ENCODE data around the gene INO80C. TPM values are rescaled to one million over a fixed set of nuclear protein-coding genes. Genes with fewer than 3 reads are reported as not detected.
A peak's percentile ranks its signal among the peaks of the same experiment; 100 is the strongest.

The INO80C gene
- polyA plus RNA-seq, 3 donors = 28.8 to 32.6 (median 29.4) TPM

GRCh38 chr18:35516351-35516750 lies 18.6 kb upstream of the INO80C start:
- no peak for DNase-seq (ENCODE audit: extremely low read depth in 1 of 11, low read depth in 9 of 11, low spot score in 4 of 11)

GRCh38 chr18:35515460-35516130 lies 17.8 kb upstream of the INO80C start:
- DNase-seq (ENCODE audit: extremely low read depth in 1 of 11, low read depth in 9 of 11, low spot score in 4 of 11) = no peak

DNA sequence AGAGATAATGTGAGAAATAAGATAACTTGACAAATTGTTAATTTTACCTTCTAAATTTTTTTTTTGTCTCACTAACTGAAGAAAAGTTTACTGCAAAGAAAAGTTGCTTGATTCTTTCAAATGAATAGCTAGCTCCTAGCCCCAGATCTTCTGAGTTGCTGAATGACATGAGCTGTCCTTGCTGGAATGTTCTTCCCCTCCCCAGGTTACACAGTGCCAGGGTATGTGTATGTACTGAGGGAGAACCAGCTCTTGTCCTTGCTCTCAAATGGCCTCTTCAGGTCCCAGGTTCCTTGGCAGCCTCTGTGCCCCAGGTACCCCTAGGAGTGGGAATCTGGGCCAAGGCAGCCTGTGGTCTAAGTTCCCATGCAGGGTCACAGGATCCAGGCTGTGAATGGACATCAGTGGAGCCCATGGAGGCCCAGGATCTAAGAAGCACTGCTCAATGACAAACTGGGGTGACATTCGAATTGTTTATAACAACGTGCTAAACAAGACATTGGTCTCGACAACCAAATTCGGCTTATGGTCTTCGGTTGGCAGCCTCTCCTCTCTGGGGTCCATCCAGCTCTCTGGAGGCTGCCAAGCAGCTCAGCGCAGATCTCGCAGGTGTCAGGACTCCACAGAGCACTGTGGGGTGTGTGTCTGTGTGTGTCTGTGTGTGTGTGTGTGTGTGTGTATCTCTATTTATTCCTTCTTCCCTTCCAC lies 17.1 kb upstream of the INO80C start:
- no peak for DNase-seq (ENCODE audit: extremely low read depth in 1 of 11, low read depth in 9 of 11, low spot score in 4 of 11)

DNA sequence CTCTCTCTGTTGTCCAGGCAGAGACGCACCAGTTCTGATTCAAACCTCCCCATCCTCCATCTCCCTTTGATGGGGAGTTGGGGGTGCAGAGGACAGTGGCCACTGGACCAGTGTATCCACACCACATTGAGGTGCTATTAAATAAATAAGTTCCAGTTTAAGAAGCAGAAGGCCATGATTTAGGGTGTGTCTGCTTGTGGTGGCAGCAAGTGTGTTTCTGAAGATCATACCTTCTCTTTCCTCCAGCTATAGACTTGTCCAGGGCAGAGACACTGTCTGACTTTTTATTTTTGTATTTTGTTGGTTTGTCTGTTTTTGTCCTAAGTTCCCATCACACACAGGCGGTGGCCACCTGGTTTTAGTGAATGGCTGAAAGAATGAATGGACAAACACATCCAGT lies 16.5 kb upstream of the INO80C start:
- no peak for DNase-seq (ENCODE audit: extremely low read depth in 1 of 11, low read depth in 9 of 11, low spot score in 4 of 11)

DNA sequence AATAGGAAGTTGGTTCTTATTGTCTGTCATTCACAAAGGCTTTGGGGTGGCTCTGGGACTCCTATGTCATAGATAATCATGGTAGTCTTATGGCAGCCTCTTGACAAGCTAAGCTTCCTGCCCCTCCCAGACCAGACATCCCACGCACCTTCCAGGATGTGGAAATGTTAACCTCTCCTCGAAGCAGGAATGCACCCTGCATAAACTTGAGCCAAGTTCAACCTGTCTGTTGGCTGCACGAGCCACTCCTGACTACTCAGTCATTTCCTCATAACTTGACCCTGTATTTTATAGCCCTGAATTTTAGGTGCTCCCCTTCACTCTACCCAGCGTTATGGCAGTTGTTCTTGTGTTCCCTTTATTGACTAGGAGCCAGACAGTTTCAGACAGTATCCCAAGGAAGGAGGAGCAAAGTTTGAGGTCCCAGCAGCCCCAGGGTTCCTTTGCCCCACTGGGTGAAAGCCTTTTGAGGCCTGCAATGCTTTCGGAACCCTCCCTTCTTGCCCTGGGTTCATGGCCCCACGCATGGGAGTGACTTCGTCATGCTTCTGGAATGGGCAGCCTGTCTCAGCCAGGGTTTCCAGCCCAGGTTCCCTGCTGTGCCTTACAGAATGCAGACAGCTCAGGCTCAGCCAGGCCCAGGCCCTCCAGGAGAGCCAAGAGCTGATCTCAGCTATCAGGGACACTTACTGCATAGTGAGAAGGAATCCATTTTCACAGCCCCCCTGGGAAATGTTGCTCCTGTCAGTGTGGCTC lies 15.6 kb upstream of the INO80C start:
- no peak for DNase-seq (ENCODE audit: extremely low read depth in 1 of 11, low read depth in 9 of 11, low spot score in 4 of 11)

DNA sequence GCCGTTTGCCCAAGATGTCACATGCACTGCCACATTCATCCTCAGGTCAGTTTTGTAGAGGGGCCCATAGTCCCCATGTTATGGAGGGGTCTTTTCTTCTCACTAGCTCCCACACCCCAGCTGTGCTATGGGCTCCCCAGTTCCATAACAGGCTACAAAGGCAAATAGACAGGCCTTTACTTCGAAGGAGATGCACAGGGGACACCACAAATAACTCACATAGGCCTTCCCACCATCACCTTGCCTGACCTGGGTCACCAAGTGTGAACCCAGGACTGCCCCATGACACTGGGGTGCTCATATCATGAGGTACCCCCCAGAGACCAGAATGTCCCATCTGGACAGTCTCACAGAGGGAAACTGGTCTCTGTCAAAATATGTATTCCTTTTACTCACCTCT lies 15.0 kb upstream of the INO80C start:
- DNase-seq (ENCODE audit: extremely low read depth in 1 of 11, low read depth in 9 of 11, low spot score in 4 of 11) = no peak

GRCh38 chr18:35511833-35512232 lies 14.1 kb upstream of the INO80C start:
- DNase-seq (ENCODE audit: extremely low read depth in 1 of 11, low read depth in 9 of 11, low spot score in 4 of 11) = no peak

- DNase-seq (ENCODE audit: extremely low read depth in 1 of 11, low read depth in 9 of 11, low spot score in 4 of 11) = no peak
These were observed 13.7 kb upstream of the INO80C start for GRCh38 chr18:35511428-35511827.

DNA sequence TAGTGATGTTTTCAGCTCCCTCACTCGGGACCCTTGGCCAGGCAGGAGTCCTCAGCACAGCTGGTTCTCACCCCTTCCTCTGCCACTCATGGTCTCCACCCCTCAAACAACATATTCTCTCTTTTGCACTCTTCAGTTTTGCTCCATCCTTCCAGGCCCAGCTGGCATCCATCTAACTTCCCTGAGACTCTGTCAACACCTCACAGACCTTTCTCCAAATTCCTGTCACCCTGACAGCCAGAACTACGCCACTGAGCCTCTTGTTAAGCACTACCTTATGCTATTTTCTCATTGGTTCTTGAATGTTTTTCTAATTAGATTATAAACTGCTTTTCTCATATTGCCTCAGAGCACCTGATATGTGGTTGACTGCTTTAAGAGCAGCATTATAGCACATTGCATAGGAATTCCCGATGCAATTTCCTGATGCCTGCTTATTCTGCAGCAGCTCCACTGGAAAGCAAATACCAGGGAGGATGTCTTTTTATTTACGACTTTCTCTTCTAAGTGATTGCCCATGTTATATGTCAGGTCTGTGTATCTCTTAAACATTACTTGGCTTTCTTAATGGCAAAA lies 12.4 kb upstream of the INO80C start:
- DNase-seq (ENCODE audit: extremely low read depth in 1 of 11, low read depth in 9 of 11, low spot score in 4 of 11) = peak in 1 of 11 donors; percentile 22

DNA sequence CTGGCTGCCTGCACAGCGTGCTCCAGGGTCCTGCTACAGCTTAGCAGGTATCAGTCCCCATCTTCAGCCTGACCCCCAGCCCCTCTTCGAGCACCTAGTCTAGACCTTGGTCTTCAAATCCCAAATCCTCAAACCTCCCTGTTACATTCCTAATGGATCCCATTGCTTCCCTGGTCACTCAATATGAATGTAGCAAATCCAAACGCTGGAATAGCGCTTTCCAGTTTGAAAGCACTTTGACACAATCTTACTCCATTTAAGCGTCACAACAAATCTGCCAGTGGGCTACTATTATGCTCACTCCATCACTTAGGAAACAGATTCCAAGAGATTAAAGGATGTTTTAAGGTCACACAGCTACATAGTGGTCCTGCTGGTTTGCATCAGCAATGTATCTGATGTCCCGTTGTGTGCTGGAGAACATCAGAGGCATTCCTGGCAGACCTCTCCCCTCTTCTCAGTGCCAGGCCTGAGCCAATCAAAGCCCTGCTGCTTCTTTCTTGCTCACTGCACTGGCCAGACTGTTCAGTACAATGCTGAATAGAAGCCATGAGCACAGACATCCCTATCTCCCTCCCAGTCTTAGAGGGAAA lies 11.1 kb upstream of the INO80C start:
- no peak for DNase-seq (ENCODE audit: extremely low read depth in 1 of 11, low read depth in 9 of 11, low spot score in 4 of 11)

DNA sequence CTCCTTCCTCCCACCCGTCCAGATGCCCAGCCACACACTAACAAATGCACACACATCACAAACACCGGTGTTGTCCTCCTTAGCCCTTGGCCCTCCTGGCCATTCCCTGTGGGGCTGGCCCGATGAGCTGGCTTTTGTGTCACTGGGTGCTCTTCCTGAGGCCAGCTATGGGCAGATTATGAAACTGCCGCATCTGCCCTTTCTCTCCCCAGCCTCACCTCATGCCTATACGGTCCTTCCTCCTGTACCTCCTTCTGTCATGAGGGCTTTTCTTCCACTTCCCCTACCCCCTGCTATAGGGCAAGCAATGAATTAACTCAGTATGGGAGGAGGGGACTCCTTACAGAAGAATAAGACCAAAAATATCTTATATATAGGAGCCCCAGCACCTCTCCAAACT lies 10.3 kb upstream of the INO80C start:
- no peak for DNase-seq (ENCODE audit: extremely low read depth in 1 of 11, low read depth in 9 of 11, low spot score in 4 of 11)

GRCh38 chr18:35507623-35508022 lies 9.9 kb upstream of the INO80C start:
- no peak for DNase-seq (ENCODE audit: extremely low read depth in 1 of 11, low read depth in 9 of 11, low spot score in 4 of 11)

DNA sequence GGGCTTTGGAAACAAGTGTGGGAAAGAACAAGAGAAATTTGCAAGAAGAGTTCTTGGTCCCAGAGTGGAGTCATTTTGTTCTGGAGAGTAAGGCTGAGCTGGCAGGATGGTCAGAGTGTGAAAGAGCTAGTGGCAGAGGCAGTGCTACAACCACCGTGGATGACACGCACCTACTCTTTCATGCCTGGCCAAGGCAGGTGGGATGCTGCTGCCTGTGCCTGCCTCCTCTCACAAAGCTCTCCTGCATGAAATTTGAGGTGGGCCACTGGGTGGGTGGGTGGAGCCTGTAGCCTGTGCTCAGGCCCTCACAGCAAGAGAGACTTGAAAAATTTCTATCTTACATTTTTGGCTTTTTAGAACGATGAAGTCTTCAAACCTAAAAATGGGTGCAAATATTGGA lies 9.4 kb upstream of the INO80C start:
- DNase-seq (ENCODE audit: extremely low read depth in 1 of 11, low read depth in 9 of 11, low spot score in 4 of 11) = no peak

DNA sequence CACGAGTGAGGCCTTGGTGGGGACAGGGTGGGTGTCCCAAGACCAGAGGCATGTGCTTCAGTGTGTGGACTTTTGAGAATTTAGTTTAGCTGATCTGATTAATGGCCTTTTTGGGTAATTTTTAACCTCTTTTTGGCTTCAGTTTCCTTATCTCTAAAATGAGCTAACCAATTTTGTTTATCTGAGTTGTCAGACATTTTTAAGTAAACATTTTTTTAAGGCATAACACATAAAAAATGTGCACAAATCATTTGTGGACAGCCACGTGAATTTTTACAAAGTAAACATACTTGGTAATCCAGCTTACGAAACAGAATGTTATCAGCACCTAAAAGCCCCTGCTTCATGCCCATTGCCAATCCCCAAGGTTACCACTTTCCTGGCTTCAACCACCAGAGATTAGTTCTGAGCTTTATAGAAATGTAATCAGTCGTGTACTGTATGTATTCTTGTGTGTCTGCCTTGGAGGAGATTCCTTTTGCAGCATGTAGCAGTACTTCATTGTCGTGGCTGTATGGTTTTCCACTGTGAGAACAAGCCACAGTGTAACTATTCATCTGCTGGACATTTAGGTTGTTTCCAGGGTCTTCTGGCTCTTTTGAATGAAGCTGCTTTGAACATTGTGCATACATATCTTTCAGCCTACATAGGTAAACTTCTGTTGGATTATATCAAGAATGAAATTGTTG lies 8.4 kb upstream of the INO80C start:
- no peak for DNase-seq (ENCODE audit: extremely low read depth in 1 of 11, low read depth in 9 of 11, low spot score in 4 of 11)

DNA sequence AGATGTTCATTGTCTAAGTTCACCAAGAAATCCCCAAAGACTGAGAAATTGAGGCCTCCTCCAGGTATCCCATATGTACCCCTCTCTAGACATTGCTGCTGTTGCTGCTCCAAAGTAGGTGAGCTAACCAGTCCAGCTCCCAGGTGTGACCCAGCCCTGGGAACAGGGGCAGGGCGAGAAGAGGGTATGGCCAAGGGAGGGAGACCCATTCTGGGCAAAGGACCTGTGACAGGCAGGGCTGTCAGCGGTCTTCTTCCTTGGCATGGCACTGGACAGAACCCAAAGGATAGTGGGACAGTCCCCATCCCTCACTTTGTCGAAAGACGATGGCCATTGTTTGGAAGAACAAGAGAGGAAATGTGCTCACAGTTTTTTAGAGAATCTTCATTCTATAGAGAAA lies 7.2 kb upstream of the INO80C start:
- DNase-seq (ENCODE audit: extremely low read depth in 1 of 11, low read depth in 9 of 11, low spot score in 4 of 11) = no peak

- no peak for DNase-seq (ENCODE audit: extremely low read depth in 1 of 11, low read depth in 9 of 11, low spot score in 4 of 11)
These were observed 4.3 kb upstream of the INO80C start for GRCh38 chr18:35502052-35502451.

DNA sequence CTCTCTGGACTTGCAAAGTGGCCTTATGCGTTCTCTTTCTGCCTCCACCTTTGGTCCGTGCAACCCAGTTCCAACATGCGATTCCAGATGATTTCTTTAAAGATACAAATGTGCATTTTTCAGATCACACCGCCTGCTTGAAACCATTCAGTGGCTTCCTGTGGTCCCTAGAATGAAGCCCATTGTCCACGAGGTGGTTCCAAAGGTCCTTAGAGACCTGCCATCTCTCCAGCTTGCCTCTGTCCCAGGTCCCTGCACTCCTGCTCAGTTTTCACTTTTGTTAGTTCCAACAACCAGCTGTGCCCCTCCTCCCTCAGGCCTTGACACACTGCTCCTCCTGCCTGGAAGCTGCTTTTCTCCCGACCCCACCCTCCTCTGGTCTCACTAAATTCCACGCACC lies 3.6 kb upstream of the INO80C start:
- DNase-seq (ENCODE audit: extremely low read depth in 1 of 11, low read depth in 9 of 11, low spot score in 4 of 11) = no peak

- no peak for DNase-seq (ENCODE audit: extremely low read depth in 1 of 11, low read depth in 9 of 11, low spot score in 4 of 11)
These were observed 2.4 kb upstream of the INO80C start for GRCh38 chr18:35500113-35500512.

DNA sequence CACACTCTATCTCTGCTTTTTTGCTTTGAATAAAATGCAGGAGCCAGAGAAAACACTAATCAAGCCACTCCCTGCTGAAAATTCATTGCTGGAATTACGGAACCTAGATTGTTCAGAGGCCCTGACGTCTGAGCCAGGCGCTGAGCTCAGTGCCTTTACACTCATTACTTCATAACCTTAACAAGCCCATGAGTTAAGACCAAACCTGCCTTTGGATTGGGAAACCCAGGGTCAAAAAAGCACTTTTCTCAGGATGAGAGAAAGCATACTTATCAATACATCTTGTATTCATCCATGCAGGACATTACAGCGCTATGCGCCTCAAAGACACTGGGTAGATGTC lies 762 bp downstream of the INO80C start:
- DNase-seq (ENCODE audit: extremely low read depth in 1 of 11, low read depth in 9 of 11, low spot score in 4 of 11) = peak in 4 of 11 donors; percentile 18 to 49 (median 24)
